HG03457 (cell line): ENCODE results near the gene NES.

Experiments
- ATAC-seq: cut with Tn5 transposase; IDR thresholded peaks from one replicate; pipeline ENCODE4 v1.9.1; 2021; ENCODE audit warnings: moderate number of reproducible peaks; ENCODE audit not compliant: unreplicated experiment

The NES gene

GRCh38 chr1:156684227-156684782 is 7.1 kb upstream of the NES start:
- ATAC-seq: no peak

- no peak for ATAC-seq
Measured at GRCh38 chr1:156682166-156682890, 5.1 kb upstream of the NES start.

GRCh38 chr1:156681196-156681960 is 4.2 kb upstream of the NES start:
- no peak for ATAC-seq

DNA sequence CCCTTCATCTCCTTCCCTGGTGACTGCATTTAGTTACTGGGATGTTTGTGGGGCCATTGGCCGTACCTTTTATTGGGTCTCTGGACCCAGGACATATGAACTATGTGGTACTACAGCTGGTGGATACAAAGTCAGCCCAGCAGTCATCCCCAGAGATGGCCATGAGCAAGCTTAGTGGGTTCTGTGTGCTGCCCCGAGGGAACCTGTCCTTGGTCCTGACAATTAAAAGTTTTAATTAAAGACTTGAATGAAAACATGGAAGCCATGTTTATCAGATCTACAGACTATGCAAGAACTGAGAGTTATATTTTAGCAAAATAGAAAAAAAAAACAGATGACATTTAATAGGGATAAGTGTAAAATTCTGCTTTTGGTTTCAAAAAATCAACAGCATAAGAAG is 2.8 kb upstream of the NES start:
- ATAC-seq: no peak

DNA sequence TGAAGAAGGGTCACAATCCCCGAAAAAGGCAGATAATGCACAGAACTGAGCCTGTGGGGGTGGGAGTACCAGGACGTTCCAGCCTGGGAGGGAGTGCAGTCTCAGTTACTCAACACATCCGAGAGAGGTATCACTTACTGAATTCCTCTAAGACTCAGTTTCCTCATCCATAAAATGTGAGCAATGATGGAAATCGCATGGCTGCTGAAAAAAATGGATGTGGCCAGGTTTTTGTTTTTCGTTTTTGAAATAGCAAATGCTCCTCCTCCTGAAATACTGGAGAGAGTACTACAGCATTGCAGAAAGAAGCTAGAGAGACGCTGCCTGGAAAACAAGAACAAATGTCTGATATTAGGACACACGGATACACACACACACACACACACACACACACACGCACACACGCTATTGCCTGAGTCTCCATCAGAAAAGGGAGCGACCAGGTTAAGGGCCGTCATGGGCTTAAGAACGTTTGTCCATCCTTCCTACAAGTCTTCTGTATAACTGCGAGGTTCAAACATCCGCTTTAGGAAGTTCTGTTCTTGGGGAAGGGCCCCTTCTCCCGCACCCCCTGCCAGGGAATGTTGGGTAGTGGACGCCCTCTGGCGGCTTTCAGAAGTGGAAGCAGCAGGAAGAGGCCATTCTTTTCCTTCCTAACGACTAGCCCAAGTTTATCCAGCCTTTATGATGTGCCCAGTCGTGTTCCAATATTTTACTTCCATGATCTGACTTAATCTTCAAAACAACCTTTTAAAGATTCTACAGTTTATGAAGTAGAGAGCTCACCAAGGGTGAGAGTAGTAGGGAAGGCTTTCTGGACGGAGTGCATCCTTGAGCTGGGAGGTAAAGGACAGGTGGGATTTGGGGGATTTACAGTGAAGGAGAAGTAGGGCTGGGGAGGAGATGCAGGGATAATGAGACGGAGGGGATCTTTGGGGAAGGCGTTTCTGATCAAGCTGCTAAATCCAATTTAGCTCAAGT is 699 bp upstream of the NES start:
- ATAC-seq: no peak

- no peak for ATAC-seq
Measured at GRCh38 chr1:156676114-156676819, 940 bp downstream of the NES start.

- no peak for ATAC-seq
Measured at GRCh38 chr1:156675210-156676113, 1.7 kb downstream of the NES start.

GRCh38 chr1:156673387-156674121 is 3.7 kb downstream of the NES start:
- ATAC-seq: no peak

GRCh38 chr1:156671804-156672203 is 5.4 kb downstream of the NES start:
- no peak for ATAC-seq

- no peak for ATAC-seq
Measured at GRCh38 chr1:156670791-156671190, 6.4 kb downstream of the NES start.

DNA sequence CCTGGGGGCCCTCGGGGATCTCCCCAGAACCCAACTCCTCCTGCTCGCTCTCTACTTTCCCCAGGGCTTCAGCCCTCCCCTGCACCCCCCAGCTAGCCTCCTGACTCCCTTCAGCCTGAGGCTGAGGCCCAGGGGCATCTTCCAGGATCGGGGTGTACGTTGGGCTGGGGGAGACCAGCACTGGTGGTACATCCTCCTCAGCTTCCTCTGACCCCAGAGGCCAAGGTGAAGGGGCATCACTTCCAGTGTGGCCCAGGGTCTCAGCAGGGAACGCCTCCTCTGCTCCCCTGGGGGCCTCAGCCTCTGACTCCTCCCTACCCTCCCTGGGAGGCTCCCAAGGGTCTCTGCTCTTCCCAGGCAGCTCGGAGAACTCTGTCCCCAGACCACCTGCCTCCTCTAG is 6.8 kb downstream of the NES start:
- no peak for ATAC-seq

DNA sequence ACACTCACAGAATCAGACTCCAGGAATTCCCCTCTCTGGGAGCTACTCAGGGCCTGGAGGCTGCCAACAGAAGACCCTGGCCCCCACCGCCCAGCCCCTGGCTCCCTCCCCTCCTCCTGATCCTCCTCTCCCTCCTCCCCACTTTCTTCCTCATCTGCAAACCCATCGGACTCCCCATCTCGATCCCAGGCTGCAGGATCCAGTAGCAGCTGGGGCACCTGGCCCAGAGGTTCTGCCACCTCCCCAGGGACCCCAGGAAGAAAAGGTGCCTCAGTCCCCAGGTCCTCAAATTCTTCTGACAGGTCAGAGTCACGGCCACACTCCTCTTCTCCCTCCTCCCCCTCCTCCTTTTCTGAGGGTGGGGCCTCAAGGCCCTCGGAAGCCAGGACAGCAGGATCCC is 7.4 kb downstream of the NES start:
- no peak for ATAC-seq

DNA sequence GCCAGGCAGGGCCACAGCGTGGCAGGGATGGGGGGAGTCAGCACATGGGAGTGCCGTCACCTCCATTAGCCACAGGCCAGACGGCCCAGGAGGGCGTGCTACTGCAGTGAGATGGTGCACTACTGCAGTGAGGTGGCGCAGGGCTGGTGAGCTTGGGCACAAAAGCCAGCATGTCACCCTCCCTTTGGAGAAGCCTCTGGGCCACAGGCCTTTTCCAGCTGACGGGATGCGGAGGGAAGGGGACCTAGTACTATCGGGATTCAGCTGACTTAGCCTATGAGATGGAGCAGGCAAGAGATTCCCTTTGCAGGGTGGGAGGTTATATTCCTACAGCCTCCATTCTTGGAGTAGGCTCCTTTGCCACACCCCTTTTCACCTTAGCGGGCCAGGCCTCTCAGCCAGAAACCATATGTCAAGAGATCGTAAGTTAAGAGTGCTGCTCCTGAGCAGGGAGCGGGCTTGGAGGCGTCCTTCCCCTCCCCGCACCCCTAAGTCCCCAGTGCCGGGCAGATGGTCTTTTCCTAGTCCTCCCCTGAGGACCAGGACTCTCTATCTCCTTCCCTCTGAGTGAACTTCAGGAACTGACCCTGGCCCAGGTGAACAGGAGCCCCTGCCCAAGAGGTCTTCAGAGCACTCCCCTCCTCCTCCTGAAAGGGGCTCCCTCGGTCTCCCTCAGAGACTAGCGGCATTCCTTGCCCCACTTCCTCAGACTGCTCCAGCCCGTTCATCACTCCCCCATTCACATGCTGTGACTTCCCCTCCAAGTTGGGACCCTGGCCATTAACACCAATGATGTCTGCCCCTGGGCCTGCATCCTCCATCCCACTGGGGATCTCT is 8.2 kb downstream of the NES start:
- no peak for ATAC-seq

DNA sequence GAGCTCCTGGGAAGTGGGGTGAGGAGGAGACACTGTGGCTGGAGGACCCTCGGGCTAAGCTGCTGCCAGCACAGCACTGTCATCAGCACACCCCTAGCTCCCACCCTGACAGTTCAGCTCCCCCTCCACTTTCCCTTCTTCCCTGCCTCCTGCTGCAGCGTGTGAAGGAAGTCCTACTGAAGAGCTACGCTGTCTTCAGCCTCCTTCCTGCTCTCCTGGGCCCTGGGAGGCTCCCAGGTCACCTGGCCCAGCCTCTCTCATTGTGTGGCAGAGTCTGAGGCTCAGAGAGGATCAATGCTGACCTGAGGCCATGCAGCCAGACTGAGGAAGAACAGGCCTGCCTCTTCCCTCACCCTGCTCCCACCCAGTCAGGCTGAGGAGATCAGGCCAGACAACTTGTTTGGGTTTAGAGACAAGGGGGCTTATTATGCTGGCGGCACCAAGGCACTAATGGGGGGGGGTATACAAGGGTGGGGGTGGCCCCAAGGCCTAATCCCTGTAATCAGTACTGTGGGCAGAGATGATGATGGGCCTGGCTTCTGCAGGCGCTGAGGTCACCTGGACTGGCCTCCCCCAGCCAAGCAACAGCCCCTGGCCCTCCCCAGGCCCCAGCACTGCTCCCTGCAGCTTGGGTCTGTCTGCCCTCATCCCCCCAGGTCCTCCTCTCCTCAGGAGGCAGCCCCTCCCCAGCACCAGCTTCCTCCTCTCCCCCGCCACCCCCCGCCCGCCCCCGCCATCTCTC is 9.1 kb downstream of the NES start:
- ATAC-seq: no peak

DNA sequence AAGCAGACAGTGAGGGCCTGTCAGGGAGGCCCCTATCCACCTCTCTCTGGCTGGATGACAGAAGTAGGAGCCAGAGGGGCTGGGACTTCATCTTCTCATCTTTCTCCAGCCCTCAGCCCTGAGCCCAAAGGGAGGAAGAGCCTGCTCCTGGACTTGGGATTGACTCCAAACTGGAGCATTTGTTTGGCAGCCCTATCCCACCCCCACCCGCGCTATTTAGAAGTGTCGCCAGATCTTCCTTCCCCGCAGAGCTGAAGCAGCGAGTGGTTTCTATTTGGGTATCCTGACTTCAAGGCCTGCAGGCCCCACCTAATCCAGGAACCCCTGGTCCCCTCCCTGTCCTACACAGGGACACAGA is 9.6 kb downstream of the NES start:
- no peak for ATAC-seq

- ATAC-seq: no peak
Measured at GRCh38 chr1:156666862-156667609, 10.2 kb downstream of the NES start.

DNA sequence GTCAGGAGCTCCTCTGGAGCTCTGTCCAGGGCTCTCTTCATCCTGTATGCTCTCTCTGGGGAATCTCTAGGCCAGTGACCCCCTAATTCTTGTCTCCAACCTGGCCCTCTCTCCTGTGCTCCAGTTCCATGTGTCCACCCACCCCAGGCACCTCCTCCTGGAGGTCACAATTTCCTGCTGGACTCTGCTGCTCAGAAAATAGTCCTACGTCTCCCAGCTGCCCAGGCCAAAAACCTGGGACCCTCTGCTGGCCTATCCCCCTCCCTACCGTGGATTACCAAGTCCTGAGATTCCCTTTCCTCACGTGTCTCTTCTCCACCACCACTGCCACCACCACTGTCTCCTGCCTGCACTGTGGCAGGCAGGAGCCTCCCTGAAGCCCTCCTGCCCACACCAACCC is 11.7 kb downstream of the NES start:
- ATAC-seq: no peak
